A673 (cell line): ENCODE results near the gene FARP2. TPM values are rescaled to one million over a fixed set of nuclear protein-coding genes. Genes with fewer than 3 reads are reported as not detected.

ENCODE experiments used
- BruUV-seq: library from RNA; stranded (reverse); fragments of 400-500 nt; replicated peaks from 2 replicates; lab custom pipeline; 2021; lab: Mats Ljungman, UMichigan
- CTCF ChIA-PET: fragments of 300-600 bp; sonication (Branson Sonifier 250); formaldehyde crosslinking; loops from one replicate; lab custom pipeline; 2022; ENCODE audit warnings: antibody characterized with exemption; lab: Charles Lee
- POLR2A ChIA-PET: fragments of 300-600 bp; sonication (Branson Sonifier 250); formaldehyde crosslinking; loops from one replicate; lab custom pipeline; 2022; ENCODE audit warnings: antibody characterized with exemption; ENCODE audit not compliant: low non-redundant PET; lab: Charles Lee
- DNase-seq: peaks from one replicate; pipeline ENCODE4 v3.0.0-alpha.2; 2015; ENCODE audit warnings: low spot score
- H3K27ac ChIP-seq: fragments of 200-600 bp; sonication (generic); 2 replicates; pipeline ENCODE4 v1.5.1; 2016; ENCODE audit warnings: mixed run types, low read depth, mild to moderate bottlenecking, mixed read lengths, antibody characterized with exemption, low read length; ENCODE audit not compliant: poor library complexity, severe bottlenecking
- H3K27me3 ChIP-seq: fragments of 200-600 bp; sonication (generic); replicated peaks from 2 replicates; pipeline ENCODE4 v1.6.1; 2017; ENCODE audit warnings: mixed run types, low read depth, mild to moderate bottlenecking, mixed read lengths, antibody characterized with exemption, low read length; ENCODE audit not compliant: insufficient read depth, poor library complexity
- H3K36me3 ChIP-seq: fragments of 200-600 bp; sonication (generic); 2 replicates; pipeline ENCODE4 v1.6.1; 2016; ENCODE audit warnings: mixed run types, mild to moderate bottlenecking, mixed read lengths, antibody characterized with exemption, low read length; ENCODE audit not compliant: insufficient read depth, poor library complexity, severe bottlenecking
- H3K4me1 ChIP-seq: fragments of 200-600 bp; sonication (generic); 2 replicates; pipeline ENCODE4 v1.6.1; 2017; ENCODE audit warnings: mixed run types, mild to moderate bottlenecking, mixed read lengths, antibody characterized with exemption, low read length; ENCODE audit not compliant: insufficient read depth, poor library complexity, severe bottlenecking
- H3K4me3 ChIP-seq: fragments of 200-600 bp; sonication (generic); 2 replicates; pipeline ENCODE4 v1.5.1; 2016; ENCODE audit warnings: low read depth, mixed run types, mild to moderate bottlenecking, mixed read lengths, low read length; ENCODE audit not compliant: poor library complexity, severe bottlenecking
- H3K9me3 ChIP-seq: fragments of 200-600 bp; sonication (generic); 2 replicates; pipeline ENCODE4 v1.6.1; 2016; ENCODE audit warnings: mixed run types, low read depth, mild to moderate bottlenecking, mixed read lengths, antibody characterized with exemption, low read length; ENCODE audit not compliant: poor library complexity, severe bottlenecking
- CTCF ChIP-seq: fragments of 300-800, 200-600 bp; sonication (generic); conservative IDR thresholded peaks from 2 replicates; pipeline ENCODE4 v1.5.1; 2017; ENCODE audit warnings: low read depth, mild to moderate bottlenecking, antibody characterized with exemption, low read length, moderate library complexity, mixed read lengths
- EZH2 ChIP-seq: fragments of 200-600 bp; sonication (generic); IDR thresholded peaks from 2 replicates; pipeline ENCODE4 v1.6.1; 2017; ENCODE audit warnings: borderline replicate concordance, low read depth, mild to moderate bottlenecking, mixed read lengths, antibody characterized with exemption, low read length; ENCODE audit not compliant: poor library complexity, severe bottlenecking
- intact Hi-C: fragments of 100-400 bp; cut with micrococcal nuclease; formaldehyde crosslinking; loops from one replicate; pipeline ENCODE4 v1.10.0; 2022; ENCODE audit not compliant: unreplicated experiment
- total RNA-seq: library from RNA; stranded (reverse); gene quantifications from 2 replicates; pipeline ENCODE4 v1.2.3, GENCODE V29; 2021

FARP2 gene
- total RNA-seq, 1 experiment from 2014 or later = 53.3 TPM

- BruUV-seq = no TSS peak
- H3K4me1 ChIP-seq = peaks cover 9% of the 10 kb centered on the region
- POLR2A ChIA-PET = no interaction called here
- DNase-seq = no peak
- intact Hi-C loops = no loop called here
- no peak overlapping the region for H3K4me3 ChIP-seq
- CTCF ChIA-PET = no interaction called here
- no peaks in the 10 kb centered on the region for H3K27me3 ChIP-seq
- H3K36me3 ChIP-seq = no peaks in the 10 kb centered on the region
- H3K27ac ChIP-seq = no peak overlapping the region
- H3K9me3 ChIP-seq = no peaks in the 10 kb centered on the region
- TF ChIP-seq EZH2 (no peak), CTCF (no peak)
Measured at GRCh38 chr2:241308832-241309500, 47.1 kb upstream of the FARP2 start.

GRCh38 chr2:241309684-241310117 is 46.4 kb upstream of the FARP2 start:
- CTCF ChIA-PET = no interaction called here
- TF ChIP-seq EZH2 (no peak), CTCF (no peak)
- Histone ChIP-seq H3K27ac (no peak overlapping the region), H3K4me3 (no peak overlapping the region), H3K4me1 (peaks cover 11% of the 10 kb centered on the region), H3K27me3 (no peaks in the 10 kb centered on the region), H3K36me3 (no peaks in the 10 kb centered on the region), H3K9me3 (no peaks in the 10 kb centered on the region)
- no peak for DNase-seq
- intact Hi-C loops = no loop called here
- no TSS peak for BruUV-seq
- POLR2A ChIA-PET = no interaction called here

GRCh38 chr2:241310917-241311566 is 45.0 kb upstream of the FARP2 start:
- ChIA-PET CTCF (no interaction called here), POLR2A (no interaction called here)
- Histone ChIP-seq H3K36me3 (no peaks in the 10 kb centered on the region), H3K27me3 (no peaks in the 10 kb centered on the region), H3K4me1 (peaks cover 11% of the 10 kb centered on the region), H3K27ac (no peak overlapping the region), H3K9me3 (no peaks in the 10 kb centered on the region), H3K4me3 (no peak overlapping the region)
- no peak for DNase-seq
- intact Hi-C loops = no loop called here
- BruUV-seq = no TSS peak
- no peak for TF ChIP-seq CTCF
- TF ChIP-seq EZH2 = no peak
